Measurements from ENCODE around the gene PPP4R1.

DNA sequence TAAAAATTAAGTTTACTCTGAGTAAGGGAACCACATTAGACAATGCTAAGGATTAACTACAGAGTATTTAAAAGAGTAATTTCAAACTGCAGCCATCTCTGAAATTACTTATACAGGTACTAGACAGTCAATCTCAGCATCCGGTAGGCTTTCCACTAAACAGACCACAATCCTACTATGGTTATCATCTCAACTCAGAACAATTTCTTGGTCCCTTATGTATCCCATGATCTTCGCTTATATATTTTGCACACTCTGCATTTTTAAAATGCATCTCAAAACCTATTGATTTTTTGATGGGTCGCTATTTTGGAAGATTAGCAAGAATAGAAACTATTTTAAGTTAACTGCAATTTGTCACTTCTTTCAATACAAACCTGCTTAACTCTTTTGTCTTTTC lies 1.4 kb downstream of the PPP4R1 start:
- TF ChIP-seq GATA2 (IDR thresholded peaks at IDR 0.05; ENCODE audit: low read depth, low read length) (no peak), GATA3 (IDR thresholded peaks at IDR 0.05; ENCODE audit: low read depth, low read length) (no peak)

Measured in SH-SY5Y (cell line).